ENCODE data around the gene HEY2.
A peak's percentile ranks its signal among the peaks of the same experiment; 100 is the strongest.

The HEY2 gene

DNA sequence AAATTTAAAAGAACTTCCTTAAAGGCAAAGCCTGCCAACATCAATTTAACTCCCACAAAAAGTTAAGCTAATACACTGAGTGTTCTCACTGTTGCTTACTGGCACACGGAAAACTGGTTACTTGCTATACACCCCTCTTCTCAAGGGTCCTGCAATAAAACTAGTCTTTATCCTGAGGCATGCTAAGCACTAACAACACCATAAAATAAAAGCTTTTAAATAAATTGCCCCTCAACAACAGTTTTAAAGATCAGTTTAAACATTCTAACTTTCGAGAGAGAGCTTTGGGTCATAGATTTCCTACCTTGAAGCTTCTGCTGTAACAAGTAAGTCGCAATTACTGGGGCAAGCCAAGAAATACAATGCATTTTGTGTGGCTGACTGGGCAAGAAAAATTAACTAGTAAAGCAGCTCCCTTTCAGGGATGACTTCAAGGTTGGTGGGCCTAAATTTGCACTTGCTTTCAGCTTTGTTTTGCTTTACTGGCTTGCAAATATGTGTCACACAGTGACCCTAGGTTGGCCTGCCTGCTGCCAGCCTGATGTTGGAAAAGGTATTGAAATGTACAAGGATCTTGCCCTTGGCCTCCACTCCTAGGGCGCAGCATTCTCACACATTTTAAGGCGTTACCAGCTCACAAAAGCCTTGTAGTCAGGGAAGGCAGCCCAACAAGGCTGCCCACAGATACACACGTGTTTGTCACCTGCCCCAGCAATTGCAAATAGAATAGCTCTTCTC lies 4.0 kb upstream of the HEY2 start:
- DNase-seq, result no peak

- DNase-seq, result no peak
Measured at GRCh38 chr6:125746019-125746414, 3.4 kb upstream of the HEY2 start.

DNA sequence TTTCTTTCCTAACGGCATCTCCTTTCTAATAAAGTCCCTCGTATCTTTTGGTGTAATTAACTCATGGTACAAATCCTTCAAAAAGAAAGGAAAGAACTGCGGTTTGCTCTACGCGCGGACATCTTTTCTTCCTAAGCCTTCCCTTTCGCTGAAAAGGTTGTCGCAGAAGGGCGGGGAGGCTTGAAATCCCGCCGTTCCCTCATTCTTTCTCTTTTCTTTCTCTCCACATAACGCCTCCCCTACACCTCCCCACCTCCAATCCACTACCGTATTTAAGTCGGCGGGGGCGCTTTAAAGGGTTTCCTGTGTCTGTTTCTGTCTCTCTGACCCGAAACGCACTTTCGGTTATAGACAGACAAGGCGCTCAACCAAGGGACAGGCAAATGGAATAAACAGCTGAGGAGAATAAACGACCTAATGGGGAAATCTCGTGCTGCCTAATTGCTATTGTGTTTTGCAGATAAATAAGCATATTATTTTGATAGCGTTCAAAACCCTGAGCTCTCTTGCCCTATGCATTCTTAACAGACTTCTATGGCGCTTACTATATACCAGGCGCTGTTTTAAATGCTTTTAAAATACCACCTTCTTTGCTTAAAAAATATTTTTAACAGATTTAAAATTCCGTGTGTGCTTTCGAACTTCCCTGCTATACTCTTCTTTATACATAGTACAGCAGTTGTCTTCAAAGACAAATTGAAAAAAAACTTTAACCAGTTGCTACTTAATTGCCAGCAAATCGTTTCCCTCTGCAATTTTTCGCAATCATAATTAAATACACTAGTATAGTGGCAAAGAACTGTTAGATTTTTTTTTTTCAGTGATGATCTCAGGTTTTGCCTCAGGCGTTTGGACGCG lies 2.5 kb upstream of the HEY2 start:
- DNase-seq, result no peak

- no peak for DNase-seq
Measured at GRCh38 chr6:125747589-125748405, 1.6 kb upstream of the HEY2 start.

DNA sequence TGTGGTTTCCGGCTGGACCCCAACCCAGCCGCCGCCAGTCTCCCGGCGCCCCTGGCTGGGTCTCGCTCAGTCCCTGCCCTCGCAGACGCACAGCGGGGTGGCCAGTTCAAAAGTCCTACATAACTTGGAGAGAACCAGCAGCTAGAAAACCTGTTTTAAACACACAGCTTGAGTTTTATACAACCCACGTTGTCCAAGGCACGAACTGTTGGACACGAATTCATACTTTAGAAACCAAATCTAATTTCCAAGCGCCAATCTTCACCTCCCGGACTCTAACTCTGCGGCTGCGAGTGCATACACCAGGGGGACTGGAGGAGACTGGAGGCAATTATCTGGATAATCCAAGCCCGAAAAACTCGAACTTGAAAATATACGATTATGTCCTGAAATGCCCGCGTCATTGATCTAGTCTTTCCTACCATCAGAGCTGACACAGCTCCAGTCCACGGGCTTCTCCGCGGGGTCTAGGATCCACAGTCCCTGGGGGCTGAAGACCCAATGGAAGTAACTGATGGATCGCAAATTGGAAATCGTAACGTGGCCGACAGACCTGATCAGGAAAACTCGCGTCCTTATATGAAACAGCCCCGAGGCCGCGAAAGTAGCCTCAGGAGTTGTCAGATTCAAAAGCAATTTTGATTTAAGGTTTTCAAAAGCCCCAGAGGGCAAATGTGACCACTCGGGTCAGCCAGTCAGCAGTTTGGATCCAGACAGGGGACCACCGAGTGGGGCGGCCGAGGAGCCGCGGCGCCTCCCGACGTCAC lies 843 bp upstream of the HEY2 start:
- no peak for DNase-seq

GRCh38 chr6:125749865-125750691 lies 646 bp downstream of the HEY2 start:
- no peak for DNase-seq

DNA sequence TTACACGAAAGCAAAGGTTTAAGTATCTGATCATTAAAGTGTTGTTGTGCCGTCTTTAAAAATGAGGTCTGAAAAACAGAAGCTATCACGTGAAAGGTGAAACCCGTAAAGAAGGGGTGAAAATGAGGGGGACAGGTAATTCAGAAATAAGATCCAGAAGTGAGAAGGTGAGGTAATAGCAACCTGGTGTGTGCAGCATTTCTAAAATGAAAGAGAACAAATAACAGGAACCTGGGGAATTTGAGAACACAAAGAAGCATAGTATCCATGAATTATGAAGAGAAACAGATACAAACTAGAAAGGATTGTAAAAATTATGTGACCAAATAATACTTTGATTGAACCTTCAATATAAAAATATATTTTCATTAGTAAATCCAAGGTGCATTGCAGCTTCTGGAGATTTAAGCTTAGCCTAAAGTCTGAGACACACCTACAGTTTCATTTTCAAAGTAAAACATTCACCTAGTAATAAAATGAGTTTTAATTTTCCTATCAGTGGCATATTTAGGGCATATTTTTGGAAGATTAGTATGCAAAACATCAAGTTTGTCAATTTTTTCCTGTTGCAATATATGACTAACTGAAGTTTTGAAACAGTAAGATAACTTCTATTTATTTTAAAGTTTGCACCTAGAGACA lies 1.4 kb downstream of the HEY2 start:
- DNase-seq, result no peak

DNA sequence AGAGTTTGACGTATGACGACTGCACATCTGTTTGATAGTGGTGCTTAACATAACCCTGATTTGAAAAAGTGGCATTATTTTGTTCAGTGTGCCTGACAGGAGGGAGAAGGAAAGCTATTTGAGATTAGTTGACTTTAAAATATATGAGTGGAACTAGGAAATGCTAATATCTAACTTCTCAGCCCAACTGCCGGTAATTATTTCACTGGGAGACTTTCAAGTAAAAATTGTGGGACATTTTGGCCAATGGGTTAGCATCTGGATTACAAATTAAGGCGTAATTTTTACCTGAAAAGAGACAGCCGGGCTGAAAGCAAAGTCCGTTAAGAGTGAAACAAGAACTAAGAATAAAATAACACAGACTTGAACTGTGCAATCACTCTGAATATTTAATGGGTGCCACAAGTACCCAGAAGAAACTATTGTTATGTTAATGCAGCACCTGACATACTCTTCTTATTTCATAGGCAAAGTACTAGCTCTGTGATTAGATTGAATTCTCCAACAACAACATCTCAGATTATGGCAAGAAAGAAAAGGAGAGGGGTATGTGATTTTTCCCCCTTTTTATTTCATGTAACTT lies 2.0 kb downstream of the HEY2 start:
- DNase-seq, result no peak

GRCh38 chr6:125752773-125753172 lies 3.3 kb downstream of the HEY2 start:
- DNase-seq, result no peak

DNA sequence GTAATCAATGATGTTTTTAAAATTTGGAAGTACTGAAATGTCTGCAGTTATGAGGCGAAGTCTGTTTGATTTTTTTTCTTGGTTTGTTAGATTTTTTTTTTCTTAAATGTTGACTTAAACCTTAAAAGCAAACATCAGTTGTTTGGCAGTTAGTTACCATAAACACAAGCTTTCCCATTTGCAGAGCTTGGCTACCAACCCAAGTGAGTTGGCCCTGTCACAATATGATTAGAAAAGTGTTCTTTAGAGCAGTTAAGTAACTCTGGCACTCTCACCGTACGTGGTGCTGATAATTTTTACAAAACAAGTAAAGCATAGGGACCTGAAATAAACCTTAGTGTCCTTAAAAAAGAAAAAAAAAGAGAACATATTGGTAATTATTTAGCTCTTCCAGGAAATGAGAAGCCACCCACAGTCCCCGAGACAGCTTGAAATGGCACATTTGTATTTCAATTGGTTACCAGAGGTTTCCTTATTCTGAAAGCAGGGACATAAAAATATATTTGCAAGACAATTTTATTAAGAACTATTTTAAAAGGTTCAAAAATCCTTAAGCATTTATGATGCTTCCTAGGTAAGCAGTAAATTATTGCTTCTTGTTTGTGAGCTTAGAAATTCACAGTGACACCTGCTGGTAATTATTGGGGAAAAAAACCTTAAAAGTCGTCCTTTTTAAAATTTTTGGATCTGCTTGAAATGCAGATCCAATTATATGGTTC lies 3.9 kb downstream of the HEY2 start:
- no peak for DNase-seq

GRCh38 chr6:125753937-125754259 lies 4.5 kb downstream of the HEY2 start:
- no peak for DNase-seq

- no peak for DNase-seq
Measured at GRCh38 chr6:125754566-125754965, 5.1 kb downstream of the HEY2 start.

GRCh38 chr6:125759184-125759902 lies 9.9 kb downstream of the HEY2 start:
- no peak for DNase-seq

DNA sequence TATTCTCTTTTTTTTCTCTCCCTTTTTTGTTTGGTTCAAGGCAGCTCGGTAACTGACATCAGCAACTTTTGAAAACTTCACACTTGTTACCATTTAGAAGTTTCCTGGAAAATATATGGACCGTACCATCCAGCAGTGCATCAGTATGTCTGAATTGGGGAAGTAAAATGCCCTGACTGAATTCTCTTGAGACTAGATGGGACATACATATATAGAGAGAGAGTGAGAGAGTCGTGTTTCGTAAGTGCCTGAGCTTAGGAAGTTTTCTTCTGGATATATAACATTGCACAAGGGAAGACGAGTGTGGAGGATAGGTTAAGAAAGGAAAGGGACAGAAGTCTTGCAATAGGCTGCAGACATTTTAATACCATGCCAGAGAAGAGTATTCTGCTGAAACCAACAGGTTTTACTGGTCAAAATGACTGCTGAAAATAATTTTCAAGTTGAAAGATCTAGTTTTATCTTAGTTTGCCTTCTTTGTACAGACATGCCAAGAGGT lies 10.6 kb downstream of the HEY2 start:
- DNase-seq, result peak; percentile 27

DNA sequence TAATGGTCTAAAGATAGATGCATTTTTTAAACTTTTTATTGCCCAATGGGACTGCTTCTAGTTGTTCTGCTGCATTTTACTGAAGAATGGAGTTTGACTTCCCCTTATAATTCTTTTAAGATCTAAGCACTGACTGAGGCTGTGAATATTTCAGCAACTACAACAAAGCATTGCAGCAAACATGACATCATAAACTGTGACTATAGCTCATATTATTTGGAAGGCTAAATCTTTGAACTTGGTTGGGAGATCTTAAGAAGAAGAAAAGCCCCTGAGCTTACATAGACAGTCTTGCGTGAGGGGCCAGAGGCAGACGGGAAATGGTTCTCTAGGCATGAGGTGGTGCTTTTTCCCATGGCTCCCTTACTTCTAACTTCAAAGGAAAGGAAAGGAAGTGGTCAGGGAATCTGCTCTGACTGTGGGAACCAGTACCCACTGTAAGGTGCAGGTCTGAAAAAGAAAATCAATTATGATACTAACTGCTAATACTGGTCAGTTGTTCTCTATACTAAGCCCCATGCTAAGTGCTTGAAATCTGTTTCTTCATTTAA lies 14.8 kb downstream of the HEY2 start:
- DNase-seq, result no peak

DNA sequence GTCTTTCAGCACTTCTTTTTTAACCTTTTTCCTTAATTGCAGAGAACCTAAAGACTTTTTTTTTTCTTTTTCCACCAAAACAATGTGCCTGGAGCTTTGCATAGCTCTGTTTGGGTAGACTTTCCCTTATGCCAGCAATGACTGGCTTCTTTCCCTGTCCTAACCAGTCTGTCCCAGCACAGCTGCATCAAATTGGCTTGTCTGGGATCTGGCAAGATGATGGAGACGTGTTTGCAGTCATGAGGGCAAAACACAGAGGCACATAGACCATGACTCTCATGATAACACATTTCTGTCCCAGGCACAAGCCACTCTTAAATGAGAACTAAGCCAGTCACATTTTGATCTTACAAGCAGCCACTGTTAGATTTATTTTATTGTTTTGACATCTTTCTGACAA lies 16.5 kb downstream of the HEY2 start:
- DNase-seq, result no peak

- DNase-seq, result no peak
Measured at GRCh38 chr6:125766641-125767040, 17.2 kb downstream of the HEY2 start.

GRCh38 chr6:125769147-125769783 lies 19.8 kb downstream of the HEY2 start:
- no peak for DNase-seq

Data from GF-D8 (cell line).